Panc1 (cell line): Measurements from ENCODE around the gene ARMC3. TPM values are rescaled to one million over a fixed set of nuclear protein-coding genes. Genes with fewer than 3 reads are reported as not detected.

Experiments
- ATAC-seq: fragments of 200-7000 bp; cut with Tn5 transposase; 2 replicates; pipeline ENCODE4 v1.9.1; 2020; ENCODE audit warnings: mild to moderate bottlenecking, moderate library complexity
- BruUV-seq: library from RNA; stranded (reverse); fragments of 400-500 nt; replicated peaks from 2 replicates; lab custom pipeline; 2021; lab: Mats Ljungman, UMichigan
- CTCF ChIA-PET: fragments of 300-600 bp; sonication (Branson Sonifier 250); formaldehyde crosslinking; loops from one replicate; lab custom pipeline; 2022; ENCODE audit warnings: antibody characterized with exemption; lab: Charles Lee
- POLR2A ChIA-PET: fragments of 300-600 bp; sonication (Branson Sonifier 250); formaldehyde crosslinking; loops from one replicate; lab custom pipeline; 2022; ENCODE audit warnings: antibody characterized with exemption; lab: Charles Lee
- DNase-seq: peaks from one replicate; pipeline ENCODE4 v3.0.0-alpha.2; 2010; ENCODE audit warnings: low read depth, low spot score
- H3K27ac ChIP-seq: 2 replicates; pipeline ENCODE4 v1.5.1; 2011; ENCODE audit warnings: mild to moderate bottlenecking, low read length, inconsistent platforms
- H3K27me3 ChIP-seq: fragments of 200-500 bp; sonication (Bioruptor generic); 2 replicates; pipeline ENCODE4 v1.6.0; 2014; ENCODE audit warnings: low read length, inconsistent platforms; ENCODE audit not compliant: control insufficient read depth, insufficient read depth
- H3K36me3 ChIP-seq: fragments of 200-500 bp; sonication (Bioruptor generic); 2 replicates; pipeline ENCODE4 v1.5.1; 2014; ENCODE audit warnings: inconsistent platforms, mild to moderate bottlenecking, low read length, moderate library complexity; ENCODE audit not compliant: control insufficient read depth, insufficient read depth
- H3K4me1 ChIP-seq: 2 replicates; pipeline ENCODE4 v1.5.1; 2011; ENCODE audit warnings: inconsistent platforms, mild to moderate bottlenecking, low read length, moderate library complexity; ENCODE audit not compliant: control insufficient read depth, insufficient read depth
- H3K4me3 ChIP-seq, 2 experiments: 2 replicates each; pipeline ENCODE4 v1.5.1; 2011 to 2012; ENCODE audit warnings: low read depth in 2 of 2, low read length in 2 of 2, mild to moderate bottlenecking in 2 of 2, inconsistent platforms in 1 of 2, moderate library complexity in 1 of 2
- H3K9me3 ChIP-seq: fragments of 200-500 bp; sonication (Bioruptor generic); 2 replicates; pipeline ENCODE4 v1.5.1; 2014; ENCODE audit warnings: low read depth, mild to moderate bottlenecking, inconsistent platforms, low read length, moderate library complexity; ENCODE audit not compliant: control insufficient read depth, insufficient read depth
- CTCF ChIP-seq: fragments of 450-650 bp; IDR thresholded peaks from 2 replicates; pipeline ENCODE4 v1.5.1; 2017; ENCODE audit warnings: mild to moderate bottlenecking
- POLR2AphosphoS5 ChIP-seq: IDR thresholded peaks from 2 replicates; pipeline ENCODE4 v1.6.1; 2012; ENCODE audit warnings: mild to moderate bottlenecking, low read depth, low read length, moderate library complexity
- REST ChIP-seq, 2 experiments: IDR thresholded peaks; 2 replicates each; pipeline ENCODE4 v1.6.1; 2011 to 2012; ENCODE audit warnings: low read depth in 2 of 2, control low read depth in 1 of 2, low read length in 1 of 2, mild to moderate bottlenecking in 1 of 2, moderate library complexity in 1 of 2; ENCODE audit not compliant: insufficient read depth in 1 of 2
- SIN3A ChIP-seq: IDR thresholded peaks from 2 replicates; pipeline ENCODE4 v1.6.1; 2012; ENCODE audit warnings: low read depth, mild to moderate bottlenecking, low read length, moderate library complexity, borderline replicate concordance; ENCODE audit not compliant: insufficient read depth
- TCF7L2 ChIP-seq: IDR thresholded peaks from 2 replicates; pipeline ENCODE4 v1.6.1; 2011; ENCODE audit warnings: mild to moderate bottlenecking, low read depth, low read length, inconsistent platforms
- in situ Hi-C: cut with HindIII; loops from 2 replicates; pipeline ENCODE4 v1.10.0; 2016; ENCODE audit warnings: low sequenced_read_pairs, low pct_unique_long_range_greater_than_20kb
- intact Hi-C: fragments of 100-400 bp; cut with micrococcal nuclease; formaldehyde crosslinking; loops from one replicate; pipeline ENCODE4 v1.10.0; 2022; ENCODE audit not compliant: unreplicated experiment
- total RNA-seq: library from RNA; stranded (reverse); gene quantifications from one replicate; pipeline ENCODE4 v1.2.1, GENCODE V29; 2021; ENCODE audit not compliant: unreplicated experiment

The ARMC3 gene
- total RNA-seq, 1 experiment from 2014 or later: 1.0 TPM

GRCh38 chr10:23051855-23052331, 124.0 kb downstream of the ARMC3 start:
- ATAC-seq (no peak), DNase-seq (no peak)
- Histone ChIP-seq H3K36me3 (no peaks in the 10 kb centered on the region), H3K9me3 (no peaks in the 10 kb centered on the region), H3K4me3 (no peak overlapping the region), H3K27me3 (no peaks in the 10 kb centered on the region), H3K27ac (no peak overlapping the region), H3K4me1 (no peaks in the 10 kb centered on the region)
- in situ Hi-C loops: no loop called here
- intact Hi-C loops: no loop called here
- no TSS peak for BruUV-seq
- TF ChIP-seq REST (IDR thresholded peaks at IDR 0.05; ENCODE audit: insufficient read depth in 1 of 2, low read depth in 2 of 2, low read length in 1 of 2) (no peak), TCF7L2 (no peak), SIN3A (no peak), CTCF (no peak), POLR2AphosphoS5 (no peak)
- ChIA-PET CTCF (no interaction called here), POLR2A (no interaction called here)

GRCh38 chr10:23053036-23053435, 125.2 kb downstream of the ARMC3 start:
- no peak overlapping the region for H3K27ac ChIP-seq
- no peaks in the 10 kb centered on the region for H3K36me3 ChIP-seq
- in situ Hi-C loops: no loop called here
- H3K27me3 ChIP-seq: no peaks in the 10 kb centered on the region; the same call in 1 of the 2 replicates
- DNase-seq (no peak), ATAC-seq (no peak)
- ChIA-PET CTCF (no interaction called here), POLR2A (no interaction called here)
- no peak overlapping the region for H3K4me3 ChIP-seq
- intact Hi-C loops: no loop called here
- TF ChIP-seq POLR2AphosphoS5 (no peak), REST (IDR thresholded peaks at IDR 0.05; ENCODE audit: insufficient read depth in 1 of 2, low read depth in 2 of 2, low read length in 1 of 2) (no peak), TCF7L2 (no peak), CTCF (no peak), SIN3A (no peak)
- H3K4me1 ChIP-seq: no peaks in the 10 kb centered on the region
- BruUV-seq: no TSS peak
- H3K9me3 ChIP-seq: no peaks in the 10 kb centered on the region
